GM12801 (cell line): ENCODE data around the gene CUX1.

Source experiments
- CTCF ChIP-seq: IDR thresholded peaks from one replicate; pipeline ENCODE4 v1.5.1; 2011; ENCODE audit warnings: control low read depth; ENCODE audit not compliant: insufficient read length; ENCODE audit errors: extremely low read depth

Gene CUX1

GRCh38 chr7:101945034-101945758 is 127.8 kb downstream of the CUX1 start:
- no peak for TF ChIP-seq CTCF

GRCh38 chr7:101947899-101948298 is 130.5 kb downstream of the CUX1 start:
- TF ChIP-seq CTCF: no peak

- TF ChIP-seq CTCF: no peak
Observed at GRCh38 chr7:101948650-101949049, 131.2 kb downstream of the CUX1 start.

- no peak for TF ChIP-seq CTCF
Observed at GRCh38 chr7:101950450-101951119, 133.2 kb downstream of the CUX1 start.

- no peak for TF ChIP-seq CTCF
Observed at GRCh38 chr7:101951757-101952156, 134.3 kb downstream of the CUX1 start.

GRCh38 chr7:101952355-101953247 is 135.2 kb downstream of the CUX1 start:
- TF ChIP-seq CTCF: no peak

GRCh38 chr7:101953248-101953819 is 135.9 kb downstream of the CUX1 start:
- no peak for TF ChIP-seq CTCF
